GM12874 (cell line): ENCODE measurements around the gene ALDH3A2.

Source experiments
- TF ChIP-seq, protein P1 (sequence below): IDR thresholded peaks from 2 replicates; pipeline ENCODE4 v1.5.1; 2011; ENCODE audit warnings: low read depth, mild to moderate bottlenecking, control low read depth, low read length, moderate library complexity; ENCODE audit not compliant: insufficient read depth

Gene ALDH3A2

DNA sequence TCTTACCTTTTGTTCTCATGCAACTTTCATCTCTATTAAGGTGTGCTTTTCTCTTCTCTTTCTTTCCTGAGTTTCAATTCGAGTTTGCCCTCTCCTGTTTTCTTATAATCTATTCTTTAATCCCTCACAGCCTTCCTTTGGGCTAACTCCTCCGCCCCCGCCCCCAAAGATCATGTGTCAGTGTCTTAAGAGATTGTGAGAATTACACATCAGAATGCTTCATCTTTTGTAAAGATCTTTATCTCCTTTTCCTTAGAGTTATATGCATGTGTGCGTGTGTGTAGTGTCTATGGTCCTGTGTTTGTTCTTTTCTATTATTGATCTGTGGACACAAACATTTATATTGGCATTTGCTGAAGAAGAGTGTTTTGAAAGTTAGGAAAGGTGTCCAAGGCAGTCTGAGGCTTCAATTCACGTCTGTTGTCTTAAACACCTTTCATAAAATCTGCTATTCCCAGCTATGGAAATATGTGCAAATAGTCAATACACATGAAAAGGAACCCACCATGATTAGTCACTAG is 6.1 kb upstream of the ALDH3A2 start:
- TF ChIP-seq, protein P1, sequence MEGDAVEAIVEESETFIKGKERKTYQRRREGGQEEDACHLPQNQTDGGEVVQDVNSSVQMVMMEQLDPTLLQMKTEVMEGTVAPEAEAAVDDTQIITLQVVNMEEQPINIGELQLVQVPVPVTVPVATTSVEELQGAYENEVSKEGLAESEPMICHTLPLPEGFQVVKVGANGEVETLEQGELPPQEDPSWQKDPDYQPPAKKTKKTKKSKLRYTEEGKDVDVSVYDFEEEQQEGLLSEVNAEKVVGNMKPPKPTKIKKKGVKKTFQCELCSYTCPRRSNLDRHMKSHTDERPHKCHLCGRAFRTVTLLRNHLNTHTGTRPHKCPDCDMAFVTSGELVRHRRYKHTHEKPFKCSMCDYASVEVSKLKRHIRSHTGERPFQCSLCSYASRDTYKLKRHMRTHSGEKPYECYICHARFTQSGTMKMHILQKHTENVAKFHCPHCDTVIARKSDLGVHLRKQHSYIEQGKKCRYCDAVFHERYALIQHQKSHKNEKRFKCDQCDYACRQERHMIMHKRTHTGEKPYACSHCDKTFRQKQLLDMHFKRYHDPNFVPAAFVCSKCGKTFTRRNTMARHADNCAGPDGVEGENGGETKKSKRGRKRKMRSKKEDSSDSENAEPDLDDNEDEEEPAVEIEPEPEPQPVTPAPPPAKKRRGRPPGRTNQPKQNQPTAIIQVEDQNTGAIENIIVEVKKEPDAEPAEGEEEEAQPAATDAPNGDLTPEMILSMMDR, result no peak

DNA sequence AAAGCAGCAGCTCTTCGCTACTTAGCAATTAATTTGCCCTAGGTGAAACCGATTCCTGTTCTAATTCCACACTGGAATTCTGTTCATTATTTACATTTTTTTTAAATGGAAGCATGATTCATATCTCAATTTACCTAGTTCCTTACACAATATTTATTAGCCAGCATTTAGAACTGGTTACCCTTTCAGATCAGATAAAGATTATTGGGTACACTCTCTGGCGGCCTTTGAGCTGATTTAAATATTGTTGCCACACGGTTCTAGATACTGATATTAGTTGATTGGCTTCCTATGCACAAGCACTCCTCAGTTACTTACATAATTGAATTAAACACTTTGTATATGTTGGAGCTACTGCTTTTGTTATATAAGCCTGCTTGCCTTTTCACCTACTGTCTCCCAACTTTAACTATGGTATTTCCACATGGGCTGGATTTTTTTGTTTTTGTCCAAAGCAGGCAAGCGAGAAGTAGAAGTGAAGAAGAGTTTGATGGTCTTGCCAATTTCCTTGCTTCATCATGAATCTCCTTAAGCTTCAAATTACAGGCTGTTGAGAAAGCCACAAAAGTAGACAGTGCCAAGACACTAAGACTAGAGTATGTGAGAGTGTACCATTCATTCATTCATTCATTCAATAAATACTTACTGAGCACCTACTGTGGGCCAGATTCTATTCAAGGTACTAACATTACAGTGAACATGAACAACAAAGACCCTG is 3.9 kb upstream of the ALDH3A2 start:
- TF ChIP-seq, protein P1, result no peak

DNA sequence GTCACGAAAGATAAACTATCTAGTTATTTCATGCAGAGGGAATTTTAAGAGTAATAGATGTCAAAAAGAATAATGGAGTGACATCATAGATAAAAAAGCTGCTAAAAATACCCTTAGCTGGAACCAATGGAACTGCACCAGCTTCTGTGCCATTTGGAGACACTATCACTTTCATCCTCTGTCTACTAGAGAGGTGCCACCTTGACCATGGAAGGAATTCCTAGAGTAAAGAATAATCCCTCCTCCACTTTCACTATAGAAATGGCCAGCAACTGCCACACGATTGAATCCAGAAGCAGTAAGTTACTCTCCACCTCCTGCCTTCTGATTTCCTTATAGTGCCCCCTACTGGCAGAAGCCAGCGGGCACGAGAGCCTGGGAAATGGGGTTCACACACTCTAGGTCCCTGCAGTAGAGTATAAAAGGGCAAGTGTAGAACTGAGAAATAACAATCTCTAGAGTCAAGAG is 2.8 kb upstream of the ALDH3A2 start:
- TF ChIP-seq, protein P1, result peak; percentile 70

DNA sequence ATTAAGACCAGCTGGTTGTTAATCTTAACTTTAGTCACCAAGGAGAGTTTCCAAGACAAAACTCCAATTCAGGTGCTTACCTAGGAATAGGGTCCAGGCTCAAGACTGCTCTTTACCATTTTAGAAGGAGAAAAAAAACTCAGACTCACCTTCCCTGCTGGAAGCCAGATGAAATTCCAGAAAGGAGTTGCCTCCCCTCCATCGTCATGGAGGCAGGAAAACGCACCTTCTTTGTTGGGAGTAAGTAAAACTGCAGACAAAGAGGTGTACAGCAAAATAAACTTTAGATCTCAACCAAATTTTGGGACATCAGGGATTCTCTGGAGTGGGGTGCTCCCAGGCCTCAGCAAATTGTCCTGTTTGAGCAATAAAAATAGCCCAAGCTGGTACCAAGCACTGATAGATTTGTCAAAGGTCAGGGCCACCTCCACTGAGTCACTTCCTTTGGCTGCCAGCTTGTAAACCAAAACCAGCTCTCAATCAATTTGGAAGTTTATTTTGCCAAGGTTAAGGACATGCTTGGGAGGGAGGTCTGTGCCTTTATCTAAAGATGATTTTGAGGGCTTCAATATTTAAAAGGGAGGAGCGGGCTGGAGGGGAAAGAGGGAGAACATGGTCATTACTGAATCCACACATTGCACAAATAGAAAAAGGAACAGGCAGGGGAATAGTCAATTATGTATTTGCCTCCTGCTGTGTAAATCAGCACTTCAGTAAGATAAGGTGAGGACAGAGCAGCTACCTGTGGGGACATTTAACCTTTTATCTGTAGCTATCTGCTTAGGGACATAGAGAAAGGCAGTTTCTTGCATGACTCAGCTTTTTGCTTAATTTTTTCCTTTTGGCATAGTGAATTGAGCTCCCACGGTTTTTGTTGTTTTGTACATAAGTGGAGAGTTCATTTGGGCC is 1.5 kb upstream of the ALDH3A2 start:
- TF ChIP-seq, protein P1, result no peak

DNA sequence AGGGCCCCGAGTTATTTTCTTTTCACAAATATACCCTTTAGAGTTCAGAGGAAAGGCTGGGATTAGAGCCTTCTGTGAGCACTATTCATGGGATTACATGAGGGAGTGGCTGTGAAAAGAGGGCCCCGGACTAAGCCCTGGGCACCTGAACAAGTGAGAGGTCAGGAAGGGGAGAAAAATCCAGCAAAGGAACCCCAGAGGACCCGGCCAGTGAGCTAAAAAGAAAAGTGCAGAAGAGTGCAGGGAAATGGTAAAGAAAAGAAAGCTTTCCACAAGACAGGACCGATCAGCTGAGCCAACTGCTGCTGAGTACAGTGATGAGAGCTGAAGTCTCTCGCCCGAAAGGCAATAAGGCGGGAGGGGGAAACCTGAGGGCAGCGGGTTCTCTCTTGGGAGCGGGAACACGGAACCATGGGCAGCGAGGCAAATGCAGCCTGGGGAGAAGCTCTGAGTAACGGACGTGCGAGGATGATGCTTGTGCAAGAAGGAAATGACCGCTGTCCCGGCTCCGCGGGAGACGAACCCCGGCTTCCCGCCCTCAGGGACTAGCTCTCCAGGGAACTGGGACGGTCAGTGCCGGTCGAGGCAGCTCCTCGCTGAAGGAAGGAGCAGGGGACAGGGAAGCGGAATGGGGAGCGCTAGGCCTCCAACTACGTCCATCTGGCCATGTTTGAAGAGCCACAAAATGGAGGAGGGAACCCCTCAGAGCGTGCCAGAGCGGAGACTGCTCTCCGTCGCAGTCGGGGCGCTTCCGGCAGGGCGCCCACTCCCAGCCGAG is 665 bp upstream of the ALDH3A2 start:
- TF ChIP-seq, protein P1, result no peak

DNA sequence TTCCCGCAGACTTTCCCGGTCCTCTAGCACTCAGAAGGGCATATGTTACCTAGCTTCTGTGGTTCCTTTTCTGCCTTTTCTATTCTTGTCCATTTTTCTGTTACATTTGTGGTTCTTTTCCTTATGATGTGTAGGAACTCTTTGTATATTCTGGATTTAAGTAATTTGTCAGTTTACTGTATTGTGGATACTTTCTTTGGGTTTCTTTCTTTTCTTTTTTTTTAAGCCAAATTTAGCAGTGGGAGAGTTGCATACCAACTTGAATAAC is 657 bp downstream of the ALDH3A2 start:
- TF ChIP-seq, protein P1, result no peak

DNA sequence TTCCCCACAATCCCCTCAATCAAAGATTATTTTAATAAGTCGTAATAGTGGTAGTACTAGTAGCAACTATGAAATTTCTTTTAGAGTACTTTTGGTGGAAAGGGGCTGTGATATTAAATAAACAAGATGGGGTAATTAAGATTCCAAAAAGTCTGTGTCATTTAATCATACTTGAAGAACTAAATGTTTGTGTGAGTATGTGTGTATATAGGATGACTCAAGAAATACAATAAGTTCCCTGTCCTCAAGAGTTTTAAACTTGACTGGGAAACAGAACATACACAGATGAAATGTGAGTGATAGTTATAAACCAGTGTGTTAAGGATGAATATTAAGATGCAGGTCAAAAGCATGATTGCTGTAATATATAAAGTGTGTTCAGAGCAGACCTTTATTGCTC is 2.3 kb downstream of the ALDH3A2 start:
- TF ChIP-seq, protein P1, result no peak
